Hematopoietic multipotent progenitor cell (in vitro differentiated cells): ENCODE measurements around the gene DLGAP1. TPM values are rescaled to one million over a fixed set of nuclear protein-coding genes. Genes with fewer than 3 reads are reported as not detected.
A peak's percentile ranks its signal among the peaks of the same experiment; 100 is the strongest.
"Not testable (repeated sequence)": the region's sequence is repeated elsewhere in the genome, so short reads cannot be mapped to it uniquely, and the experiment has no call there.

Source experiments
- DNase-seq, 3 donors: peaks; one replicate each; pipeline ENCODE4 v3.0.0-alpha.2; 2011 to 2015; ENCODE audit warnings: low read depth in 2 of 3, low spot score in 2 of 3
- total RNA-seq: library from RNA; depleted of rRNA; stranded (reverse); fragments of >200 nt; gene quantifications from one replicate; pipeline ENCODE4 v1.2.3, GENCODE V29; 2012

DLGAP1 gene
- total RNA-seq, 1 donor, result 0.27 TPM

GRCh38 chr18:3652380-3653262 lies 802.5 kb downstream of the DLGAP1 start:
- DNase-seq, result peak in 2 of 3 donors; percentile 80 to 89

- no peak for DNase-seq
These were observed 803.8 kb downstream of the DLGAP1 start for GRCh38 chr18:3651266-3651665.

DNA sequence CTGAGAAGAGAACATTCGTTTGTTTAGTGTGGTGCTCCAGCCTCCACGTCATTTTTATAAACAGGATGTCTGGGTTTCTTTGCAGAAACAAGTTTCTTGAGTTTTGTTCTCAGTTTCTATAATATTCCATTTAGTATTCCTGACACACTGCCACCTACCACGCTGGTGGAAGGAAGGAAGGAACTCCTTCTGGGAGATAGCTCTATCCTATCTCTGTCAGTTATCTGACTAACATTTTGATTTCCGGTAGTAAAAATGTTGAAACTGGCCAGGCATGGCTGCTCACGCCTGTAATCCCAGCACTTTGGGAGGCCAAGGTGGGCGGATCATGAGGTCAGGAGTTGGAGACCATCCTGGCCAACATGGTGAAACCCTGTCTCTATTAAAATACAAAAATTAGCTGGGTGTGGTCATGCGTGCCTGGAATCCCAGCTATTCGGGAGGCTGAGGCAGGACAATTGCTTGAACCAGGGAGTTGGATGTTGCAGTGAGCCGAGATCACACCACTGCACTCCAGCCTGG lies 804.5 kb downstream of the DLGAP1 start:
- DNase-seq, result not testable (repeated sequence)

- no peak for DNase-seq
These were observed 805.3 kb downstream of the DLGAP1 start for GRCh38 chr18:3649633-3650426.

GRCh38 chr18:3649135-3649632 lies 805.9 kb downstream of the DLGAP1 start:
- DNase-seq, result no peak

DNA sequence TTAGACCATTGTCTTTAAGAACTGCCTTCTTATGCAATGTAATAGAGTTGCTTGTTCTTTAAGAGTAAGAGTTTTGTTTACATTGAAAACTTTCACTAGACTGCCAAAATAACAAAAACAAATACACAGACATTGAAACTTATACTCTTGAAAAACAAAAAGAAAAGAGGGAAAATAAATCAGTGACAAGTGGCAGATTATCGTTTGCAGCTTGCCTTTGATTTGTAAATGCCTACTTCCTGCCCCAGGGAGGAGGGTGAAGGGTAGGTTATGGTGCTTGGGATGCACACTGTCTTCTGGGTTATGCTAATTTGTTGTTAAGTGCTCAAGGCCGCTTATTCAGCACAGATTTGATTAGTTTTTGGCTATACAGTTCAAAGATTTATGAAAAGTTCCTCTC lies 806.5 kb downstream of the DLGAP1 start:
- DNase-seq, result no peak

DNA sequence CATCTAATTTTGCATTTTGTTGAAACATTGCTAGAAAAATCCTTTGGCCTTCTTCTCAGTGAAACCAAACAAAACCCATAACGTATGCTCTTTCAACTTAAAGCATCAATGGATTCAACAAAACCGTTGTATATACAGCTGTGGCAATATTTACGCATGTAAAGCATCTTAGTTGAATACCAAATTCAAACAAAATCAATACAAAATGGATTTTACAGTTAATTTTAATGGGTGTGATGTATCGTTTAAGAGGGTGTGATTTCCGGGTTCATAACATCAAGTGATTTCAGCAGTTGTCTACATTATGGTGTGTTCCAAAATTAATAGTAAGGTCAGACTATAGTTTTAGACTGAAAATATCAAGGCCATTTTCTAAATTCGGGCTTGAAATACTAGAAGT lies 806.9 kb downstream of the DLGAP1 start:
- no peak for DNase-seq

- no peak for DNase-seq
These were observed 807.5 kb downstream of the DLGAP1 start for GRCh38 chr18:3647636-3648035.

DNA sequence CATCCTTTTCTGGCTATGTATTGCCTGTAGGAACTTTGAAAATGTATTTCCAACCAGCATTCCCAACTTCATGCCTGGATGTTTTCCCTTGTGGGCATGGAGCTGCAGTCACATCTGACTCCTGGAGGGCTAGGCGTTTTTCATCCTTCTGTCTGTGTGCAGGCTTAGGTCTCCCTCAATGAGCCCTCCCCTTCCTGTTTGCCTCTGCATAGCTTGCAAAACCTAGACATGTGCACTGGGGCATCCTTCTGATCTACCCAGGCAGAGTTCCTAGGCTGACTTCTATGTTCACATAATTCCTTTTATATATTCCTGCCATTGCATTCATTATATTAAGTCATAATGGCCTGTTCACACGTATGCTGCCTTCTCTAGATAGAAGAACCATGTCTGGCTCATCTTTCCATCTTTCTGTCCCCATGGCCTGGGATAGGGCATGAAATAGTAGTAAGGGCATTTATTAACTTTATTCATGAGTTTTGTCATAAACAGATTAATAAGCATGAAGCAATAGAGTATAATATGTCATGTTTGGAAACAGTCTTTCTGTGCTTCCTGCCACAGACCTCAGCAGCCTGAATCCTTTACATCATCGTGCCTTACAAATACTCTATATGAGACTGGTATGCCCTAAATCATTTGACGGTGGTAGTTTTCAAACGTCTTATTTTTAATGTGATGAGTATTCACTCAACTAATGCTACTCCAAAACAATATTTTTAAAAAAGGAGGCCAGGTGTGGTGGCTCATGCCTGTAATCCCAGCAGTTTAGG lies 809.5 kb downstream of the DLGAP1 start:
- no peak for DNase-seq

- DNase-seq, result no peak
These were observed 820.7 kb downstream of the DLGAP1 start for GRCh38 chr18:3634250-3634939.

- DNase-seq, result no peak
These were observed 823.2 kb downstream of the DLGAP1 start for GRCh38 chr18:3631887-3632286.

DNA sequence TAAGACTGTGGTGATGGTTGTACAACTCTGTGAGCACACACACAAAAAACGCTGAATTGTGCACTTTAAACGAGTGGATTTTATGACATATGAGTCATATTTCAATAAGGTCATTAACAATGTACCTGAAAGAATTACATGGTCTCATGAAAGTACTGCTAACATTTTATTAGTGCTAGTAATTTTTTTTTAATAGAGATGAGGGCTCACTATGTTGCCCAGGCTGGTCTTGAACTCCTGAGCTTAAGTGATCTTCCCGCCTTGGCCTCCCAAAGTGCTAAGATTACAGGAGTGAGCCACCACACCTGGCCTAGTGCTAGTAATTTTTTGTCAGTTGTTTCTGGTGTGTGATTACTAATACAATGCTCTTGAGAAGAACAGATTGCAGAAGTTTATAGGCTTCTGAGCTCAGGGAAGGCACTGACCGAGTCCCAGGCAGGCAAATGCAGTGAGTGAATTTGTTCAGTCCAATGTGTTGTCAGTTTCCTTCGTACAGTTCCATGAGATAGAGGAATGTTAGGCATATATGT lies 828.1 kb downstream of the DLGAP1 start:
- DNase-seq, result no peak

DNA sequence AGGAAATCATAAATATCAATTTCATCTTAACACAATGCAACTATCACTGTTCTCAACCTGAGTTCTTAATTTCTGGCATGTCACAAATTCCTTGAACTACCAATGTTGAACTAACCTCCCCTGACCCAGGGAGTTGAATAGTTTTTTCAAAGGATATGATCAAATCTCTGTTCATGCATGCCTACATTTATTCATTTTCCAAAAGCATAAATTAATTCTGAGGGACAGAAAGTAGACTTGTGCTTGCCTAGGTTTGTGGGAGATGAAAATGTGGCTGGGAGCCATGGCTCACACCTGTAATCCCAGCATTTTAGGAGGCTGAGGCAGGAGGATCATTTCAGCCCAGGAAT lies 829.4 kb downstream of the DLGAP1 start:
- DNase-seq, result no peak

GRCh38 chr18:3624935-3625741 lies 830.0 kb downstream of the DLGAP1 start:
- DNase-seq, result peak in 2 of 3 donors; percentile 70 to 77

GRCh38 chr18:3624546-3624934 lies 830.6 kb downstream of the DLGAP1 start:
- DNase-seq, result no peak

- no peak for DNase-seq
These were observed 831.1 kb downstream of the DLGAP1 start for GRCh38 chr18:3623769-3624545.

- DNase-seq, result no peak
These were observed 834.7 kb downstream of the DLGAP1 start for GRCh38 chr18:3620146-3621119.
